ENCODE data around the gene SNRPN.

DNA sequence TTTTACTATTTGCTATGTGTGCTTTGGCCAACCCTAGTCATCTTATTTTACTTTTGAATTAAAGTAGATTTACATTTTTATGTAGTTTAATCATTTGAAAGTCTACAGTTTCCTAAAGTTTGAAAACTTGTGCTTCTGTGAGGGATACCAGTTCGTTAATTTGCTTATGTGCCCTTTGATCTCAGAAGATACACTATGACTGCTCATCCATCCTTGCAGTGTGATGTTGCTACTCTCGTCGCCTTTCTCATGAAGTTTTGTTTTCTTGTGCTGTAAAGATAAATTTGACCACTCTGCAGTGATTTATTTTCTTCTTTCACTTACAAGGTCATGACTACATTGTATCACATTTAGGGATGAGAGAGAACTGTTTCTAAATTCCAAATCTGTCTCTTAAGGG lies 16.3 kb downstream of the SNRPN start:
- TF ChIP-seq FUS (optimal IDR thresholded peaks at IDR 0.05; ENCODE audit: low read depth, low read length) = no peak
- TF ChIP-seq EZH2 (IDR thresholded peaks at IDR 0.05; ENCODE audit: borderline replicate concordance, low read depth, low read length) = no peak
- TF ChIP-seq NELFE (IDR thresholded peaks at IDR 0.05; ENCODE audit: insufficient read depth, insufficient read length) = no peak
- no peak for TF ChIP-seq JUNB (CRISPR knock-in tag; conservative IDR thresholded peaks at IDR 0.05)
- TF ChIP-seq ZC3H11A (IDR thresholded peaks at IDR 0.05; ENCODE audit: low read depth, low read length) = no peak
- no peak for TF ChIP-seq ZNF232 (CRISPR knock-in tag; IDR thresholded peaks at IDR 0.05)
- no peak for TF ChIP-seq HNRNPUL1 (IDR thresholded peaks at IDR 0.05; ENCODE audit: low read length)
- no peak for TF ChIP-seq ZNF253 (CRISPR knock-in tag; conservative IDR thresholded peaks at IDR 0.05)
- TF ChIP-seq POLR2AphosphoS5 (IDR thresholded peaks at IDR 0.05; ENCODE audit: control insufficient read depth, insufficient read depth, low read depth, low read length) = no peak
- TF ChIP-seq ZNF589 (CRISPR knock-in tag; IDR thresholded peaks at IDR 0.05; ENCODE audit: low read depth) = no peak
